Keratinocyte (primary cell): ENCODE data around the gene EYS. TPM values are rescaled to one million over a fixed set of nuclear protein-coding genes. Genes with fewer than 3 reads are reported as not detected.

Experiments
- DNase-seq: peaks from one replicate; pipeline ENCODE4 v3.0.0-alpha.2; 2011; ENCODE audit warnings: low read depth, missing footprints, low spot score
- FAIRE-seq: peaks from 2 replicates; lab custom pipeline; 2011; peaks lifted over from hg19 to GRCh38; lab: Jason Lieb, UNC
- H2AFZ ChIP-seq: 2 replicates; pipeline ENCODE4 v1.6.0; 2012; ENCODE audit warnings: low read length, control low read depth, inconsistent platforms; ENCODE audit not compliant: control insufficient read depth
- H3K27ac ChIP-seq: 2 replicates; pipeline ENCODE4 v1.5.1; 2011; ENCODE audit warnings: low read length; ENCODE audit not compliant: control insufficient read depth, insufficient read depth
- H3K27me3 ChIP-seq: 3 replicates; pipeline ENCODE4 v1.6.0; 2011; ENCODE audit warnings: low read length; ENCODE audit not compliant: control insufficient read depth, insufficient read depth; ENCODE audit errors: extremely low read depth
- H3K36me3 ChIP-seq, 2 experiments: 2 replicates in 1 of 2; 3 replicates in 1 of 2; pipeline ENCODE4 v1.5.1; 2011; ENCODE audit warnings: low read length in 2 of 2, mild to moderate bottlenecking in 1 of 2; ENCODE audit not compliant: control insufficient read depth in 2 of 2, insufficient read depth in 2 of 2; ENCODE audit errors: extremely low read depth in 1 of 2
- H3K4me1 ChIP-seq: 3 replicates; pipeline ENCODE4 v1.5.1; 2011; ENCODE audit warnings: low read length; ENCODE audit not compliant: control insufficient read depth, insufficient read depth; ENCODE audit errors: extremely low read depth
- H3K4me2 ChIP-seq: 3 replicates; pipeline ENCODE4 v1.6.0; 2011; ENCODE audit warnings: low read depth, low read length; ENCODE audit not compliant: control insufficient read depth, insufficient read depth; ENCODE audit errors: extremely low read depth
- H3K4me3 ChIP-seq, 3 experiments: fragments of 200-600 bp in 1 of 3; sonication (generic) in 1 of 3; 2 replicates in 2 of 3; 3 replicates in 1 of 3; pipeline ENCODE4 v1.5.1; 2011 to 2016; ENCODE audit warnings: low read length in 3 of 3, mild to moderate bottlenecking in 3 of 3, control low read depth in 2 of 3, inconsistent platforms in 1 of 3, low read depth in 1 of 3, mixed read lengths in 1 of 3, mixed run types in 1 of 3, moderate library complexity in 1 of 3; ENCODE audit not compliant: control insufficient read depth in 2 of 3, insufficient read depth in 2 of 3; ENCODE audit errors: extremely low read depth in 1 of 3
- H3K79me2 ChIP-seq: 2 replicates; pipeline ENCODE4 v1.6.0; 2012; ENCODE audit warnings: low read length; ENCODE audit not compliant: control insufficient read depth, insufficient read depth
- H3K9ac ChIP-seq: 3 replicates; pipeline ENCODE4 v1.6.0; 2011; ENCODE audit warnings: low read length; ENCODE audit not compliant: control insufficient read depth, insufficient read depth; ENCODE audit errors: extremely low read depth
- H3K9me1 ChIP-seq: 3 replicates; pipeline ENCODE4 v1.6.0; 2011; ENCODE audit warnings: low read length; ENCODE audit not compliant: control insufficient read depth, insufficient read depth; ENCODE audit errors: extremely low read depth
- H3K9me3 ChIP-seq: 2 replicates; pipeline ENCODE4 v1.5.1; 2012; ENCODE audit warnings: low read depth, low read length; ENCODE audit not compliant: control insufficient read depth
- H4K20me1 ChIP-seq: 3 replicates; pipeline ENCODE4 v1.6.0; 2011; ENCODE audit warnings: low read length; ENCODE audit not compliant: control insufficient read depth, insufficient read depth; ENCODE audit errors: extremely low read depth
- EZH2 ChIP-seq: IDR thresholded peaks from one replicate; pipeline ENCODE4 v1.6.1; 2012; ENCODE audit warnings: inconsistent platforms, mild to moderate bottlenecking, low read length, moderate library complexity
- dilution Hi-C: fragments of 300-500 bp; cut with MboI; formaldehyde crosslinking; loops from one replicate; pipeline ENCODE4 v1.7.0; 2020; ENCODE audit warnings: low sequenced_read_pairs; ENCODE audit not compliant: extremely low pct_ligation_motif_present
- polyA plus RNA-seq, 5 experiments: library from polyadenylated mRNA; depleted of rRNA in 3 of 5; stranded (reverse) in 3 of 5; stranded (forward) in 1 of 5; unstranded in 1 of 5; fragments of >200 nt; gene quantifications; 1 replicate in 1 of 5; 2 replicates in 3 of 5; 3 replicates in 1 of 5; pipeline versions ENCODE4 v1.2.1 to v1.2.3, GENCODE V29; 2011 to 2012; ENCODE audit warnings: missing spikeins in 2 of 5, low read depth in 1 of 5, low replicate concordance in 1 of 5
- TF ChIP-seq, protein P1 (sequence below), 3 experiments: IDR thresholded peaks in 1 of 3; conservative IDR thresholded peaks in 1 of 3; optimal IDR thresholded peaks in 1 of 3; 2 replicates in 2 of 3; 3 replicates in 1 of 3; pipeline versions ENCODE3 to v1.5.1; 2011; ENCODE audit warnings: low read length in 3 of 3, mild to moderate bottlenecking in 3 of 3, moderate library complexity in 2 of 3, control low read depth in 1 of 3, inconsistent platforms in 1 of 3; ENCODE audit not compliant: insufficient read depth in 2 of 3; ENCODE audit errors: extremely low read depth in 1 of 3

The EYS gene
- polyA plus RNA-seq, 1 donor (not counting 4 experiments of a cell fraction or from before 2014, with no cell fraction given), result 0.34 TPM

DNA sequence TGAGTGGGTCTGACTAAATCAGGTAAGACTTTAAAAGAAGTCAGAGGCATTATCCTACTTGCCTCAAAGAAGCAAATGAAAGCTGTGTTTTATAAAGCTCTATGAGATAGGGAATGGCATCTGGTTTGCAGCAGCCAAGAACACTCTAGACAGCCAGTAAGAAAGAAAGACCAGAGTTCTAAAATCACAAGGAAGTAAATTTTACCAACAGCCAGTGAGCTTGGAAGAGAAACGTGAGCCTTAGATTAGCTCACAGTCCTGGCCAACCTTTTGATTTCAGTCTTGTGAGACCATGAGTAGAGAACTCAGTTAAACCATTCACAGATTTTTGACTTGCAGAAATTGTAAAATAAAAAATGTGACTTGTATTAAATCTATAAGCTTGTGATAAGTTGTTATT, 693.0 kb downstream of the EYS start:
- H3K36me3 ChIP-seq, result no peaks in the 10 kb centered on the region
- H3K4me2 ChIP-seq, result no peak overlapping the region
- TF ChIP-seq EZH2, result no peak
- TF ChIP-seq, protein P1, sequence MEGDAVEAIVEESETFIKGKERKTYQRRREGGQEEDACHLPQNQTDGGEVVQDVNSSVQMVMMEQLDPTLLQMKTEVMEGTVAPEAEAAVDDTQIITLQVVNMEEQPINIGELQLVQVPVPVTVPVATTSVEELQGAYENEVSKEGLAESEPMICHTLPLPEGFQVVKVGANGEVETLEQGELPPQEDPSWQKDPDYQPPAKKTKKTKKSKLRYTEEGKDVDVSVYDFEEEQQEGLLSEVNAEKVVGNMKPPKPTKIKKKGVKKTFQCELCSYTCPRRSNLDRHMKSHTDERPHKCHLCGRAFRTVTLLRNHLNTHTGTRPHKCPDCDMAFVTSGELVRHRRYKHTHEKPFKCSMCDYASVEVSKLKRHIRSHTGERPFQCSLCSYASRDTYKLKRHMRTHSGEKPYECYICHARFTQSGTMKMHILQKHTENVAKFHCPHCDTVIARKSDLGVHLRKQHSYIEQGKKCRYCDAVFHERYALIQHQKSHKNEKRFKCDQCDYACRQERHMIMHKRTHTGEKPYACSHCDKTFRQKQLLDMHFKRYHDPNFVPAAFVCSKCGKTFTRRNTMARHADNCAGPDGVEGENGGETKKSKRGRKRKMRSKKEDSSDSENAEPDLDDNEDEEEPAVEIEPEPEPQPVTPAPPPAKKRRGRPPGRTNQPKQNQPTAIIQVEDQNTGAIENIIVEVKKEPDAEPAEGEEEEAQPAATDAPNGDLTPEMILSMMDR (optimal IDR thresholded peaks at IDR 0.05 in 1 of 3, IDR thresholded peaks at IDR 0.05 in 1 of 3, conservative IDR thresholded peaks at IDR 0.05 in 1 of 3; ENCODE audit: extremely low read depth in 1 of 3, insufficient read depth in 2 of 3, low read length in 3 of 3), result no peak
- no peaks in the 10 kb centered on the region for H4K20me1 ChIP-seq
- H3K4me1 ChIP-seq, result no peaks in the 10 kb centered on the region
- H3K9me3 ChIP-seq, result no peaks in the 10 kb centered on the region
- no peaks in the 10 kb centered on the region for H3K9me1 ChIP-seq
- no peak overlapping the region for H3K4me3 ChIP-seq
- H3K27ac ChIP-seq, result no peak overlapping the region
- no peaks in the 10 kb centered on the region for H3K27me3 ChIP-seq
- DNase-seq, result no peak
- no peaks in the 10 kb centered on the region for H3K79me2 ChIP-seq
- no peak overlapping the region for H2AFZ ChIP-seq
- FAIRE-seq, result no peak
- dilution Hi-C loops, result no loop called here
- no peak overlapping the region for H3K9ac ChIP-seq

DNA sequence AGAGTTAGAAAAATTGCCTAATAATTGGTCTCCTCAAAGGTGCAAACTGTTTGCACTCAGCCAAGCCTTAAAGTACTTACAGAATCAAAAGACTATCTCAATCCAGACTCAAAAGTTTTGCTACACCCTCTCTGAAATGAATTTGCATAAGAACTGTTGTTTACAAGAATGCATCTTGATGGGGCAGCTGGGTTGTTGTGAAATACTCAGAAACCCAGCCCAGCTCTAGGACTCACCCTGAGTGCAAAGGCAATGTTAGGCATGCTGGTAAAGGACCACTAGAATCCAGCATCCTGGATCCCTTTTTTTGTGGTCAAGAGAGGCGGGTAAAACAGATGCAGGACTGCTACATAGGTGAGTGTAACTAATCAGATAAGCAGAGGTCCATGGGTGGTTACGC, 700.2 kb downstream of the EYS start:
- dilution Hi-C loops, result no loop called here
- DNase-seq (no peak), FAIRE-seq (no peak)
- TF ChIP-seq, protein P1 (optimal IDR thresholded peaks at IDR 0.05 in 1 of 3, IDR thresholded peaks at IDR 0.05 in 1 of 3, conservative IDR thresholded peaks at IDR 0.05 in 1 of 3; ENCODE audit: extremely low read depth in 1 of 3, insufficient read depth in 2 of 3, low read length in 3 of 3), result no peak
- no peak for TF ChIP-seq EZH2
- H3K27ac ChIP-seq, result no peak overlapping the region
- H3K4me3 ChIP-seq, result no peak overlapping the region
- no peaks in the 10 kb centered on the region for H4K20me1 ChIP-seq
- no peak overlapping the region for H3K4me2 ChIP-seq
- no peaks in the 10 kb centered on the region for H3K4me1 ChIP-seq
- no peaks in the 10 kb centered on the region for H3K9me3 ChIP-seq
- no peaks in the 10 kb centered on the region for H3K27me3 ChIP-seq
- no peak overlapping the region for H3K9ac ChIP-seq
- no peaks in the 10 kb centered on the region for H3K36me3 ChIP-seq
- H3K79me2 ChIP-seq, result no peaks in the 10 kb centered on the region
- H2AFZ ChIP-seq, result no peak overlapping the region
- H3K9me1 ChIP-seq, result no peaks in the 10 kb centered on the region
